SK-N-SH treated with all-trans-retinoic acid at 6 μM for 48 hours (cell line): ENCODE measurements around the gene CA9.
"Not testable (repeated sequence)": the region's sequence is repeated elsewhere in the genome, so short reads cannot be mapped to it uniquely, and the experiment has no call there.

Source experiments
- ATAC-seq: fragments of 200-7000 bp; cut with Tn5 transposase; 3 replicates; pipeline ENCODE4 v1.9.1; 2020; ENCODE audit warnings: mild to moderate bottlenecking, moderate library complexity
- ARNTL ChIP-seq: fragments of 450-650 bp; formaldehyde crosslinking; IDR thresholded peaks from 2 replicates; pipeline ENCODE4 v1.5.0; 2020; ENCODE audit warnings: low read depth, mild to moderate bottlenecking, moderate library complexity, borderline replicate concordance
- BACH2 ChIP-seq: fragments of 250-450 bp; sonication (Bioruptor Pico); IDR thresholded peaks from 2 replicates; pipeline ENCODE4 v1.9.0; 2021; ENCODE audit warnings: mild to moderate bottlenecking, borderline replicate concordance
- CSRNP3 ChIP-seq: fragments of 250-450 bp; sonication (Bioruptor Pico); IDR thresholded peaks from 2 replicates; pipeline ENCODE4 v1.5.1; 2021; ENCODE audit warnings: mild to moderate bottlenecking, moderate library complexity
- GLIS3 ChIP-seq: fragments of 250-450 bp; sonication (Bioruptor Pico); IDR thresholded peaks from 2 replicates; pipeline ENCODE4 v1.5.0; 2020; ENCODE audit warnings: mild to moderate bottlenecking, moderate library complexity
- ISL1 ChIP-seq: fragments of 250-450 bp; sonication (Bioruptor Pico); IDR thresholded peaks from 2 replicates; pipeline ENCODE4 v2.1.2; 2022; ENCODE audit warnings: mild to moderate bottlenecking, moderate library complexity
- PPARA ChIP-seq: fragments of 250-450 bp; sonication (Bioruptor Pico); IDR thresholded peaks from 2 replicates; pipeline ENCODE4 v1.5.0; 2020; ENCODE audit warnings: mild to moderate bottlenecking, borderline replicate concordance
- TCF4 ChIP-seq: fragments of 250-450 bp; sonication (Bioruptor Pico); IDR thresholded peaks from 2 replicates; pipeline ENCODE4 v1.8.0; 2021; ENCODE audit warnings: mild to moderate bottlenecking, moderate library complexity, borderline replicate concordance
- TOX ChIP-seq: fragments of 250-450 bp; sonication (Bioruptor Pico); IDR thresholded peaks from 2 replicates; pipeline ENCODE4 v1.8.0; 2021; ENCODE audit warnings: mild to moderate bottlenecking, moderate library complexity, borderline replicate concordance
- ZC3H10 ChIP-seq: fragments of 250-450 bp; sonication (Bioruptor Pico); IDR thresholded peaks from 2 replicates; pipeline ENCODE4 v1.5.1; 2021; ENCODE audit warnings: mild to moderate bottlenecking, moderate library complexity
- ZFP30 ChIP-seq: fragments of 450-650 bp; formaldehyde crosslinking; IDR thresholded peaks from 2 replicates; pipeline ENCODE4 v1.5.0; 2022; ENCODE audit warnings: mild to moderate bottlenecking, moderate library complexity
- ZNF70 ChIP-seq: fragments of 450-650 bp; formaldehyde crosslinking; IDR thresholded peaks from 2 replicates; pipeline ENCODE4 v1.5.0; 2020; ENCODE audit warnings: mild to moderate bottlenecking, moderate library complexity
- ZNF8 ChIP-seq: fragments of 450-650 bp; formaldehyde crosslinking; IDR thresholded peaks from 2 replicates; pipeline ENCODE4 v1.5.0; 2020; ENCODE audit warnings: mild to moderate bottlenecking, moderate library complexity
- TF ChIP-seq, protein P1 (sequence below): fragments of 250-450 bp; sonication (Bioruptor Pico); IDR thresholded peaks from 2 replicates; pipeline ENCODE4 v1.8.0; 2020; ENCODE audit warnings: mild to moderate bottlenecking, moderate library complexity, borderline replicate concordance
- TF ChIP-seq, protein P2 (sequence below): fragments of 250-450 bp; sonication (Bioruptor Pico); IDR thresholded peaks from 2 replicates; pipeline ENCODE4 v1.8.0; 2021; ENCODE audit warnings: low read depth, mild to moderate bottlenecking, moderate library complexity, borderline replicate concordance
- TF ChIP-seq, protein P3 (sequence below): fragments of 250-450 bp; sonication (Bioruptor Pico); IDR thresholded peaks from 2 replicates; pipeline ENCODE4 v1.5.1; 2020; ENCODE audit warnings: low read depth, mild to moderate bottlenecking, moderate library complexity

The CA9 gene

DNA sequence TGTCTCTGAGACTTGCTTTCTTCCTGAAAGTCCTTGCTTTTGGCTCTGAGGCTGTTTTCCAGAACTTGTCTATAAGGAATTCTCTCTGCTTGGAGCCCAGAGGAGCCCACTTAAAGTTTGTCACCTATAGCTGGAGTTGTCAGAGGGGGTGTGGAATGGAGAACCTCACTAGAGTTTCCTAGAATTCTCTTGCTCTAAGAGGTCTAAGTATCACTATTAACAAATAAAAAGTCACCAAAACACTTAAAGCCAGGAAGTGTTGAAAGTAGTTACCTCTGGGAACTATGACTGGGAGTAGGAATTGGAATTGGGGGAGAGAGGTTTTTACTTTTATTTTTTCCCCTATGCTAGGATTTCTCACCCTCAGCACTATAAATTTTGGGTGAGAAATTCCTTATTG is 38.0 kb upstream of the CA9 start (continued):
- TF ChIP-seq TCF4 (CRISPR knock-in tag), result no peak
- no peak for TF ChIP-seq BACH2 (CRISPR knock-in tag)
- no peak for TF ChIP-seq ARNTL
- TF ChIP-seq CSRNP3 (CRISPR knock-in tag), result no peak

DNA sequence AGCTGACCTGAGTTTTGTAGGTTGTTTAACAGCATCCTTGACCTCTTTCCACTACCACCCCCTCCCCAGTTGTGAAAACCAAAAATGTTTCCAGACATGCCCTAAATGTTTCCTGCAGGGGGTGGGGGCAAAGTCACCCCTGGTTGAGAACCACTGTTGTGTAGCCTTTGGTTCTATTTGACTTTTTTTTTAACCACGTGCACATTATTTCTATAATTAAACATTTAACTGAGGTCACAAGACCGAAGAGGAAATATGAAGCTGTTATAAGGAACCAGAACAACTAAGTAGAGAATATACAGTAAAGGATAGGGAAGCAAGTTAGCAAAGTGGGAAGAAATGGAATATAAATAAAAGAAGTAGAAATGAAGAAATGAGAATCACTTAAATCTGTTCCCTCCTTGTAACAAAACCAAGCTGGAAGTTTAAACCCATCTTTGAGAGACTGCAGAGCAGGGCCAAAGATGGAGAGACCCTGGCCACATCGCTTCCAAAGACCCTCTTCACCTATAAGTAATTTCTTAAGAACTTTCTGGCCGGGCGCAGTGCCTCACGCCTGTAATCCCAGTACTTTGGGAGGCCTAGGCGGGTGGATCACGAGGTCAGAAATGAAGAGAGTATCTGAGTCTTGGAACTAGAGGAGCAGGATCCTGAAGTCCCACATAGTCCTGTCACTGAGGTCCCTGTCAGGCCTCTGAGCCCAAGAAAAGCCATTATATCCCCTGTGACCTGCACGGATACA is 37.4 kb upstream of the CA9 start:
- no peak for ATAC-seq
- no peak for TF ChIP-seq ISL1 (CRISPR knock-in tag)
- no peak for TF ChIP-seq GLIS3 (CRISPR knock-in tag)
- no peak for TF ChIP-seq PPARA
- TF ChIP-seq, protein P1, sequence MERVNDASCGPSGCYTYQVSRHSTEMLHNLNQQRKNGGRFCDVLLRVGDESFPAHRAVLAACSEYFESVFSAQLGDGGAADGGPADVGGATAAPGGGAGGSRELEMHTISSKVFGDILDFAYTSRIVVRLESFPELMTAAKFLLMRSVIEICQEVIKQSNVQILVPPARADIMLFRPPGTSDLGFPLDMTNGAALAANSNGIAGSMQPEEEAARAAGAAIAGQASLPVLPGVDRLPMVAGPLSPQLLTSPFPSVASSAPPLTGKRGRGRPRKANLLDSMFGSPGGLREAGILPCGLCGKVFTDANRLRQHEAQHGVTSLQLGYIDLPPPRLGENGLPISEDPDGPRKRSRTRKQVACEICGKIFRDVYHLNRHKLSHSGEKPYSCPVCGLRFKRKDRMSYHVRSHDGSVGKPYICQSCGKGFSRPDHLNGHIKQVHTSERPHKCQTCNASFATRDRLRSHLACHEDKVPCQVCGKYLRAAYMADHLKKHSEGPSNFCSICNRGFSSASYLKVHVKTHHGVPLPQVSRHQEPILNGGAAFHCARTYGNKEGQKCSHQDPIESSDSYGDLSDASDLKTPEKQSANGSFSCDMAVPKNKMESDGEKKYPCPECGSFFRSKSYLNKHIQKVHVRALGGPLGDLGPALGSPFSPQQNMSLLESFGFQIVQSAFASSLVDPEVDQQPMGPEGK (CRISPR knock-in tag), result no peak
- TF ChIP-seq ZFP30 (CRISPR knock-in tag), result no peak

GRCh38 chr9:35636877-35637246 is 36.9 kb upstream of the CA9 start:
- not testable (repeated sequence) for ATAC-seq

GRCh38 chr9:35637427-35637955 is 36.2 kb upstream of the CA9 start:
- not testable (repeated sequence) for ATAC-seq

DNA sequence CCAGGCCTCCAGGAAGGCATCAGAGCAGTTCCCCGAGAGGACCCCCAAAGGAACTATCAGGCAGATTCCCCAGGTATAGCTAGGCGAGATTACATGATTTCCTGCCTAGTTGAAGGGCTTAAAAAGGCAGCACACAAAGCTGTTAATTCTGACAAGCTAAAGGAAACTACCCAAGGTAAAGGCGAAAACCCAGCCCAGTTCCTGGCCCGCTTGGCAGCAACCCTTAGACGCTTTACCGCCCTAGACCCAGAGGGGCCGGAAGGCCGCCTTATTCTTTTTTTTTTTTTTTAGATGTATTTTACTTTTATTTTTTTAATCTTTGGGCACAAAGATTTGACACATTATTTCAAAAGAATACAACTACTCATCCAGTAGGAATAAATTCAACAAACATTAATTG is 35.0 kb upstream of the CA9 start:
- not testable (repeated sequence) for ATAC-seq

DNA sequence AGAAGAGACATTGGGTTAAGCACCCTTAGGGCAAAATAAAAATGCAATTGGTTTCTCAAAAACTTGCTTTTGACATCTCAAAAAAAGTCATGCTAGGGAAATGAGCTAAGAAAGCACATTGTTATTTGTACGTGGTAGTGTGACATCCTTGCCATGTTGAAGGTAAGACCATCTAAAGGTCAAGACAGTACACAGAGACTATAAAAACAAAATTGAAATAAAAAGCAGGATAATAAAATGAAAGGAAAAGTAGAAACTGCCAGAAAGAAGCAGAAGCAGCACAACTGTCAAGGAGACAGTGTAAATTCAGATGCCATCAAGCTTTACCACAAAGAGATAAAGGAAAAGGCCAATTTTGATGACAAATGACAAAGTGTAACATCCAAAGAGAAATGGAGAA is 34.5 kb upstream of the CA9 start:
- ATAC-seq, result not testable (repeated sequence)

GRCh38 chr9:35639631-35640030 is 34.1 kb upstream of the CA9 start:
- TF ChIP-seq, protein P2, sequence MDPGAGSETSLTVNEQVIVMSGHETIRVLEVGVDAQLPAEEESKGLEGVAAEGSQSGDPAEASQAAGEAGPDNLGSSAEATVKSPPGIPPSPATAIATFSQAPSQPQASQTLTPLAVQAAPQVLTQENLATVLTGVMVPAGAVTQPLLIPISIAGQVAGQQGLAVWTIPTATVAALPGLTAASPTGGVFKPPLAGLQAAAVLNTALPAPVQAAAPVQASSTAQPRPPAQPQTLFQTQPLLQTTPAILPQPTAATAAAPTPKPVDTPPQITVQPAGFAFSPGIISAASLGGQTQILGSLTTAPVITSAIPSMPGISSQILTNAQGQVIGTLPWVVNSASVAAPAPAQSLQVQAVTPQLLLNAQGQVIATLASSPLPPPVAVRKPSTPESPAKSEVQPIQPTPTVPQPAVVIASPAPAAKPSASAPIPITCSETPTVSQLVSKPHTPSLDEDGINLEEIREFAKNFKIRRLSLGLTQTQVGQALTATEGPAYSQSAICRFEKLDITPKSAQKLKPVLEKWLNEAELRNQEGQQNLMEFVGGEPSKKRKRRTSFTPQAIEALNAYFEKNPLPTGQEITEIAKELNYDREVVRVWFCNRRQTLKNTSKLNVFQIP, result no peak
- TF ChIP-seq TOX (CRISPR knock-in tag) (no peak), ZFP30 (CRISPR knock-in tag) (no peak), TCF4 (CRISPR knock-in tag) (no peak), ZNF70 (CRISPR knock-in tag) (no peak), ZNF8 (CRISPR knock-in tag) (no peak), ZC3H10 (no peak), ISL1 (CRISPR knock-in tag) (no peak), ARNTL (no peak)
- TF ChIP-seq, protein P3, sequence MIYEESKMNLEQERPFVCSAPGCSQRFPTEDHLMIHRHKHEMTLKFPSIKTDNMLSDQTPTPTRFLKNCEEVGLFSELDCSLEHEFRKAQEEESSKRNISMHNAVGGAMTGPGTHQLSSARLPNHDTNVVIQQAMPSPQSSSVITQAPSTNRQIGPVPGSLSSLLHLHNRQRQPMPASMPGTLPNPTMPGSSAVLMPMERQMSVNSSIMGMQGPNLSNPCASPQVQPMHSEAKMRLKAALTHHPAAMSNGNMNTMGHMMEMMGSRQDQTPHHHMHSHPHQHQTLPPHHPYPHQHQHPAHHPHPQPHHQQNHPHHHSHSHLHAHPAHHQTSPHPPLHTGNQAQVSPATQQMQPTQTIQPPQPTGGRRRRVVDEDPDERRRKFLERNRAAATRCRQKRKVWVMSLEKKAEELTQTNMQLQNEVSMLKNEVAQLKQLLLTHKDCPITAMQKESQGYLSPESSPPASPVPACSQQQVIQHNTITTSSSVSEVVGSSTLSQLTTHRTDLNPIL (CRISPR knock-in tag), result no peak
- TF ChIP-seq, protein P1 (CRISPR knock-in tag), result no peak
- TF ChIP-seq, all 23 proteins: peak for 0
- ATAC-seq, result no peak

DNA sequence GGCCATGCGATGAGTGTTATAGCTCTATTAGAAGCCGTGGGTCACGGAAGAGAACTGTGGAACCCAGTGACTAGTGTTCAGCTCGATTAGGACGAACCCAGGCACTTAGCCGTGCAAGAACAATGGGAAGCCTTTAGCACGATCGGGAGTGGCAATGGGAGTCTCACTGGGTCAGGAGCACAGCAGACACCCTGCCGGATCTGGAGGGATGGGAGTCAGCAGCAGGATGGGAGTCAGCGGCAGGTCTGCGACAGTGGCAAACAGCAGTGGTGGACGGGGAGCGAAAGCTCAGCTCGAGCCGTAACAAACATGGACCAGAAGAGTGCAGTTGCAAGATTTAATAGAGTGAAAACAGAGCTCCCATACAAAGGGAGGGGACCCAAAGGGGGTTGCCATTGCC is 33.3 kb upstream of the CA9 start:
- not testable (repeated sequence) for ATAC-seq

GRCh38 chr9:35641478-35641877 is 32.2 kb upstream of the CA9 start:
- ATAC-seq, result not testable (repeated sequence)
